ENCODE data around the gene NCBP1.

DNA sequence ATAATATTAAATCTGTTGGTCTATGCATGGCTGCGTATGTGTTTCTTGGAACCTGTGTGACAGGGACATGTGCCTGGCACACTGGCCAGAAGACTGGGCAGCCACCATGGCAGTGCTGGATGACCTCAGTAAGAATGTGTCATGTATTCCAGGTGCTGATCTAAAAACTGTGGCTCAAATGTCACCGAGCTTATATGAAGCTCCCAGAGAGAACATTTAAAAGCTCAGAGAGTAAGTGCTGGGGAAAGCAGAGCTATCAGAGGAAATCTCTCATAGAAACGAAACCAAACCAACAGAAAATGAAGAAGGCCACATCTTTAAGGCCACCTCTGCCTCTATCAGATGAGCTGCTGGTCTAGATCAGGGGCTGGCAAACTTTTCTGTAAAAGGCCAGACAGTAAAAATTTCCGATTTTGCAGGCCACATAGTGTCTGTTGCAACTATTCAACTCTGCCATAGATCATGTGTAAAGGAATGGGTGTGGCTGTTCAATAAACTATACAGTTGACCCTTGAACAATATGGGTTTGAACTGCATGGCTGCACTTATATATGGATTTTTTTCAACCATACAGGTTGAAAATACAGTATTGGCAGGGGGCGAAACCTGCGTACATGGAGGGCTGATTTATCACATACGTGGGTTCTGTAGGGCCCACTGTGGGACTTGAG, 32.3 kb upstream of the NCBP1 start:
- TF ChIP-seq, protein P1, sequence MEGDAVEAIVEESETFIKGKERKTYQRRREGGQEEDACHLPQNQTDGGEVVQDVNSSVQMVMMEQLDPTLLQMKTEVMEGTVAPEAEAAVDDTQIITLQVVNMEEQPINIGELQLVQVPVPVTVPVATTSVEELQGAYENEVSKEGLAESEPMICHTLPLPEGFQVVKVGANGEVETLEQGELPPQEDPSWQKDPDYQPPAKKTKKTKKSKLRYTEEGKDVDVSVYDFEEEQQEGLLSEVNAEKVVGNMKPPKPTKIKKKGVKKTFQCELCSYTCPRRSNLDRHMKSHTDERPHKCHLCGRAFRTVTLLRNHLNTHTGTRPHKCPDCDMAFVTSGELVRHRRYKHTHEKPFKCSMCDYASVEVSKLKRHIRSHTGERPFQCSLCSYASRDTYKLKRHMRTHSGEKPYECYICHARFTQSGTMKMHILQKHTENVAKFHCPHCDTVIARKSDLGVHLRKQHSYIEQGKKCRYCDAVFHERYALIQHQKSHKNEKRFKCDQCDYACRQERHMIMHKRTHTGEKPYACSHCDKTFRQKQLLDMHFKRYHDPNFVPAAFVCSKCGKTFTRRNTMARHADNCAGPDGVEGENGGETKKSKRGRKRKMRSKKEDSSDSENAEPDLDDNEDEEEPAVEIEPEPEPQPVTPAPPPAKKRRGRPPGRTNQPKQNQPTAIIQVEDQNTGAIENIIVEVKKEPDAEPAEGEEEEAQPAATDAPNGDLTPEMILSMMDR (conservative IDR thresholded peaks at IDR 0.05; ENCODE audit: low read depth, low read length): no peak
- TF ChIP-seq MXI1 (IDR thresholded peaks at IDR 0.05; ENCODE audit: borderline replicate concordance, low read depth, low read length) (no peak), RAD21 (IDR thresholded peaks at IDR 0.05; ENCODE audit: low read length) (no peak), POLR2A (IDR thresholded peaks at IDR 0.05; ENCODE audit: low read depth, low read length) (no peak), SMC3 (IDR thresholded peaks at IDR 0.05; ENCODE audit: low read depth, low read length) (no peak)
- TF ChIP-seq, protein P2, sequence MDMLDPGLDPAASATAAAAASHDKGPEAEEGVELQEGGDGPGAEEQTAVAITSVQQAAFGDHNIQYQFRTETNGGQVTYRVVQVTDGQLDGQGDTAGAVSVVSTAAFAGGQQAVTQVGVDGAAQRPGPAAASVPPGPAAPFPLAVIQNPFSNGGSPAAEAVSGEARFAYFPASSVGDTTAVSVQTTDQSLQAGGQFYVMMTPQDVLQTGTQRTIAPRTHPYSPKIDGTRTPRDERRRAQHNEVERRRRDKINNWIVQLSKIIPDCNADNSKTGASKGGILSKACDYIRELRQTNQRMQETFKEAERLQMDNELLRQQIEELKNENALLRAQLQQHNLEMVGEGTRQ (IDR thresholded peaks at IDR 0.05; ENCODE audit: low read depth, low read length): no peak
